HepG2 (cell line): Measurements from ENCODE around the gene LPIN3. TPM values are rescaled to one million over a fixed set of nuclear protein-coding genes. Genes with fewer than 3 reads are reported as not detected.
A peak's percentile ranks its signal among the peaks of the same experiment; 100 is the strongest.

Experiments used
- ATF7 ChIP-seq, 2 experiments: fragments of 450-650 bp in 1 of 2; sonication (generic) in 1 of 2; formaldehyde crosslinking in 1 of 2; IDR thresholded peaks; 2 replicates each; pipeline versions ENCODE4 v1.4.0 to v1.6.1; 2016 to 2020; ENCODE audit warnings: antibody characterized with exemption in 1 of 2, mild to moderate bottlenecking in 1 of 2, missing genetic modification reagents in 1 of 2
- BRF2 ChIP-seq: sonication (generic); formaldehyde crosslinking; IDR thresholded peaks from 2 replicates; pipeline ENCODE4 v1.8.1; 2022; ENCODE audit warnings: mild to moderate bottlenecking, missing genetic modification reagents
- CBFB ChIP-seq: sonication (generic); formaldehyde crosslinking; IDR thresholded peaks from 2 replicates; pipeline ENCODE4 v1.4.0; 2020; ENCODE audit warnings: missing genetic modification reagents
- ERF ChIP-seq: IDR thresholded peaks from 2 replicates; pipeline ENCODE4 v1.6.1; 2018; ENCODE audit warnings: missing biosample characterization, missing genetic modification reagents
- GFI1 ChIP-seq: sonication (generic); formaldehyde crosslinking; IDR thresholded peaks from 2 replicates; pipeline ENCODE4 v1.5.0; 2020; ENCODE audit warnings: missing genetic modification reagents, mild to moderate bottlenecking, borderline replicate concordance
- KLF12 ChIP-seq: sonication (generic); formaldehyde crosslinking; IDR thresholded peaks from 2 replicates; pipeline ENCODE4 v1.4.0; 2020; ENCODE audit warnings: missing genetic modification reagents, borderline replicate concordance
- MIER3 ChIP-seq: IDR thresholded peaks from 2 replicates; pipeline ENCODE4 v1.6.1; 2016; ENCODE audit warnings: missing compliant biosample characterization, borderline replicate concordance
- NCOA5 ChIP-seq: sonication (generic); formaldehyde crosslinking; IDR thresholded peaks from 2 replicates; pipeline ENCODE4 v1.4.0; 2020; ENCODE audit warnings: missing genetic modification reagents
- SNAPC5 ChIP-seq: sonication (generic); formaldehyde crosslinking; IDR thresholded peaks from 2 replicates; pipeline ENCODE4 v1.8.1; 2023; ENCODE audit warnings: mild to moderate bottlenecking, missing genetic modification reagents, borderline replicate concordance
- SYNCRIP ChIP-seq: fragments of 200-400 bp; formaldehyde crosslinking; IDR thresholded peaks from 2 replicates; pipeline ENCODE4 v1.6.1; 2018; ENCODE audit warnings: mild to moderate bottlenecking, low read depth, low read length; ENCODE audit not compliant: insufficient read depth
- TP53 ChIP-seq: sonication (generic); formaldehyde crosslinking; conservative IDR thresholded peaks from 2 replicates; pipeline ENCODE4 v1.4.0; 2020; ENCODE audit warnings: missing genetic modification reagents
- UBTF ChIP-seq: sonication (generic); formaldehyde crosslinking; IDR thresholded peaks from 2 replicates; pipeline ENCODE4 v1.4.0; 2020; ENCODE audit warnings: mild to moderate bottlenecking, missing genetic modification reagents
- ZFP41 ChIP-seq: sonication (generic); formaldehyde crosslinking; IDR thresholded peaks from 2 replicates; pipeline ENCODE4 v1.4.0; 2020; ENCODE audit warnings: mild to moderate bottlenecking, missing genetic modification reagents, borderline replicate concordance
- ZFP91 ChIP-seq: sonication (generic); formaldehyde crosslinking; IDR thresholded peaks from 2 replicates; pipeline ENCODE4 v1.9.0; 2022; ENCODE audit warnings: missing genetic modification reagents, mild to moderate bottlenecking, borderline replicate concordance
- ZNF136 ChIP-seq: sonication (generic); formaldehyde crosslinking; IDR thresholded peaks from 2 replicates; pipeline ENCODE4 v1.8.1; 2022; ENCODE audit warnings: low read depth, mild to moderate bottlenecking, moderate library complexity, missing genetic modification reagents
- ZNF383 ChIP-seq: sonication (generic); formaldehyde crosslinking; IDR thresholded peaks from 2 replicates; pipeline ENCODE4 v1.4.0; 2020; ENCODE audit warnings: missing genetic modification reagents, mild to moderate bottlenecking, borderline replicate concordance
- ZNF768 ChIP-seq: sonication (generic); formaldehyde crosslinking; IDR thresholded peaks from 2 replicates; pipeline ENCODE4 v1.4.0; 2020; ENCODE audit warnings: missing genetic modification reagents
- polyA plus RNA-seq, 8 experiments: library from polyadenylated mRNA; depleted of rRNA in 3 of 8; stranded (reverse) in 7 of 8; unstranded in 1 of 8; fragments of >200 nt; fragmentation: Illumina TruSeq in 4 of 8; extraction: Trizol in 4 of 8; gene quantifications; 2 replicates each; pipeline versions ENCODE4 v1.2.1 to v1.2.3, GENCODE V29; 2011 to 2016; ENCODE audit warnings: low read depth in 4 of 8, missing spikeins in 1 of 8, mixed read lengths in 1 of 8; ENCODE audit not compliant: insufficient read depth in 1 of 8
- total RNA-seq, 5 experiments: library from RNA; depleted of rRNA; stranded (reverse); fragments of >200 nt; fragmentation: Illumina TruSeq; extraction: Trizol; gene quantifications; 2 replicates each; pipeline ENCODE4 v1.2.3, GENCODE V29; 2016; ENCODE audit warnings: low read depth in 1 of 5
- TF ChIP-seq, protein P1 (sequence below): sonication (generic); formaldehyde crosslinking; IDR thresholded peaks from 2 replicates; pipeline ENCODE4 v1.4.0; 2020; ENCODE audit warnings: missing genetic modification reagents, borderline replicate concordance

The LPIN3 gene
- total and polyA plus RNA-seq, 2 of the 13 experiments (the other 11 are each of a cell fraction or from before 2014, with no cell fraction given): 14.2 to 28.6 TPM

GRCh38 chr20:41340327-41341055 lies at the start of gene LPIN3 (continued):
- TF ChIP-seq ZNF136 (CRISPR knock-in tag): no peak; the same call in 1 of the 2 replicates
- peak; percentile 10; the same call in 1 of the 2 replicates for TF ChIP-seq CBFB (CRISPR knock-in tag)
- no peak for TF ChIP-seq ZNF383 (CRISPR knock-in tag)
- TF ChIP-seq KLF12 (CRISPR knock-in tag): peak; percentile 67; the same call in 1 of the 2 replicates
- no peak for TF ChIP-seq SNAPC5 (CRISPR knock-in tag)
- TF ChIP-seq NCOA5: no peak
- TF ChIP-seq ZFP41 (CRISPR knock-in tag): no peak
- no peak for TF ChIP-seq SYNCRIP
- peak; percentile 23; the same call in 1 of the 2 replicates for TF ChIP-seq ZNF768 (CRISPR knock-in tag)
- TF ChIP-seq, protein P1, sequence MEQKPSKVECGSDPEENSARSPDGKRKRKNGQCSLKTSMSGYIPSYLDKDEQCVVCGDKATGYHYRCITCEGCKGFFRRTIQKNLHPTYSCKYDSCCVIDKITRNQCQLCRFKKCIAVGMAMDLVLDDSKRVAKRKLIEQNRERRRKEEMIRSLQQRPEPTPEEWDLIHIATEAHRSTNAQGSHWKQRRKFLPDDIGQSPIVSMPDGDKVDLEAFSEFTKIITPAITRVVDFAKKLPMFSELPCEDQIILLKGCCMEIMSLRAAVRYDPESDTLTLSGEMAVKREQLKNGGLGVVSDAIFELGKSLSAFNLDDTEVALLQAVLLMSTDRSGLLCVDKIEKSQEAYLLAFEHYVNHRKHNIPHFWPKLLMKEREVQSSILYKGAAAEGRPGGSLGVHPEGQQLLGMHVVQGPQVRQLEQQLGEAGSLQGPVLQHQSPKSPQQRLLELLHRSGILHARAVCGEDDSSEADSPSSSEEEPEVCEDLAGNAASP: 0 out of 2 replicates have a peak, but pooled peaks have one; percentile 21
- peak; percentile 71 for TF ChIP-seq UBTF (CRISPR knock-in tag)
- TF ChIP-seq ZFP91 (CRISPR knock-in tag): peak; percentile 84; the same call in 1 of the 2 replicates
- TF ChIP-seq GFI1 (CRISPR knock-in tag): peak; percentile 53
- TF ChIP-seq TP53 (CRISPR knock-in tag): no peak
- TF ChIP-seq MIER3 (CRISPR knock-in tag): peak; percentile 17; the same call in 1 of the 2 replicates
- peak; percentile 43; the same call in 1 of the 2 replicates for TF ChIP-seq ERF (CRISPR knock-in tag)
- no peak for TF ChIP-seq BRF2
- TF ChIP-seq ATF7 (IDR thresholded peaks at IDR 0.05): no peak
- TF ChIP-seq ATF7 (CRISPR knock-in tag; IDR thresholded peaks at IDR 0.05): no peak; the same call in 1 of the 2 replicates
